Osteoblast (primary cell): ENCODE data around the gene DRC7. TPM values are rescaled to one million over a fixed set of nuclear protein-coding genes. Genes with fewer than 3 reads are reported as not detected.

Source experiments
- DNase-seq: peaks from one replicate; pipeline ENCODE4 v3.0.0; 2011; ENCODE audit warnings: low spot score, mixed read lengths; ENCODE audit not compliant: insufficient read length; ENCODE audit errors: missing footprints
- H2AFZ ChIP-seq: 2 replicates; pipeline ENCODE4 v1.6.0; 2011; ENCODE audit warnings: mild to moderate bottlenecking, low read length
- H3K27ac ChIP-seq: 2 replicates; pipeline ENCODE4 v1.5.1; 2011; ENCODE audit warnings: mild to moderate bottlenecking, low read depth, low read length, moderate library complexity
- H3K27me3 ChIP-seq: 2 replicates; pipeline ENCODE4 v1.6.0; 2012; ENCODE audit warnings: mild to moderate bottlenecking, control low read depth, inconsistent platforms, low read length, moderate library complexity; ENCODE audit not compliant: insufficient read depth
- H3K36me3 ChIP-seq: 2 replicates; pipeline ENCODE4 v1.5.1; 2011; ENCODE audit warnings: mild to moderate bottlenecking, low read length, control low read depth, moderate library complexity; ENCODE audit not compliant: insufficient read depth
- H3K4me1 ChIP-seq: 2 replicates; pipeline ENCODE4 v1.5.1; 2011; ENCODE audit warnings: mild to moderate bottlenecking, low read length, control low read depth, moderate library complexity; ENCODE audit not compliant: insufficient read depth
- H3K4me2 ChIP-seq: 2 replicates; pipeline ENCODE4 v1.6.0; 2011; ENCODE audit warnings: mild to moderate bottlenecking, low read length; ENCODE audit not compliant: insufficient read depth
- H3K4me3 ChIP-seq: fragments of 200-600 bp; sonication (generic); 3 replicates; pipeline ENCODE4 v1.5.1; 2012; ENCODE audit warnings: mild to moderate bottlenecking, low read length, inconsistent platforms; ENCODE audit not compliant: insufficient read depth
- H3K79me2 ChIP-seq: 2 replicates; pipeline ENCODE4 v1.6.0; 2012; ENCODE audit warnings: mild to moderate bottlenecking, low read length, control low read depth, inconsistent platforms; ENCODE audit not compliant: insufficient read depth
- H3K9me3 ChIP-seq: 2 replicates; pipeline ENCODE4 v1.5.1; 2011; ENCODE audit warnings: low read depth, low read length, control low read depth
- H4K20me1 ChIP-seq: 2 replicates; pipeline ENCODE4 v1.6.0; 2012; ENCODE audit warnings: mild to moderate bottlenecking, low read length, control low read depth; ENCODE audit not compliant: insufficient read depth
- CTCF ChIP-seq: IDR thresholded peaks from 2 replicates; pipeline ENCODE4 v1.5.1; 2011; ENCODE audit warnings: mild to moderate bottlenecking, low read depth, low read length, moderate library complexity; ENCODE audit errors: extremely low read depth
- total RNA-seq: library from RNA; depleted of rRNA; stranded (reverse); fragments of >200 nt; gene quantifications from 2 replicates; pipeline ENCODE4 v1.2.3, GENCODE V29; 2012

The DRC7 gene
- total RNA-seq, 1 donor, result not detected

GRCh38 chr16:57663917-57664661 is 30.5 kb upstream of the DRC7 start:
- Histone ChIP-seq H3K79me2 (no peaks in the 10 kb centered on the region), H4K20me1 (no peaks in the 10 kb centered on the region), H3K27ac (no peak overlapping the region), H3K27me3 (no peaks in the 10 kb centered on the region), H3K9me3 (no peaks in the 10 kb centered on the region), H3K4me3 (no peak overlapping the region), H2AFZ (no peak overlapping the region), H3K36me3 (no peaks in the 10 kb centered on the region), H3K4me2 (no peak overlapping the region), H3K4me1 (no peaks in the 10 kb centered on the region)
- peak; percentile 14 for TF ChIP-seq CTCF
- DNase-seq, result peak; percentile 72

GRCh38 chr16:57664662-57665025 is 30.0 kb upstream of the DRC7 start:
- H3K27ac ChIP-seq, result no peak overlapping the region
- no peaks in the 10 kb centered on the region for H4K20me1 ChIP-seq
- H3K4me1 ChIP-seq, result no peaks in the 10 kb centered on the region
- no peak overlapping the region for H3K4me2 ChIP-seq
- no peaks in the 10 kb centered on the region for H3K27me3 ChIP-seq
- H3K79me2 ChIP-seq, result no peaks in the 10 kb centered on the region
- no peak overlapping the region for H3K4me3 ChIP-seq
- peak; percentile 67 for DNase-seq
- H3K36me3 ChIP-seq, result no peaks in the 10 kb centered on the region
- no peak overlapping the region for H2AFZ ChIP-seq
- TF ChIP-seq CTCF, result no peak
- no peaks in the 10 kb centered on the region for H3K9me3 ChIP-seq

DNA sequence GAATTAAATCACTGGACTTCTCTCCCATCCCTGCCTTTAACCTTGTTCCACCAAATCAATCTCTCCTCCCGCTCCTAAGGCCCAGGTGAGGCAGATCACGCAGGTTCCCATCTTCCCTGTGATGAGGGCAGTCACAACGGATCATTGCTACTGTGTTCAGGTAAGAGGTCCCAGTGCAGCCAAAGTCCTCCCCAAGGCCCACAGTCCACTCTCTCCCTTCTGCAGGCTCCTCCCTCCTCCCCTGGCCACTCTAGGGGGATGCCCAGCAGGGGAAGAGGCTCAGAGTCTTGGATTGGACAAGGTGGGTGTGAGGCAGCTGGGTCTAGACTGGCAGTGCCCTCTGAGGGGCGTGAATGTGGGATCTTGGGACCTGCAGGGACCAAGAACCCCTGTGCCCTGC is 29.1 kb upstream of the DRC7 start:
- H3K4me3 ChIP-seq, result no peak overlapping the region
- H3K27me3 ChIP-seq, result peaks cover 7% of the 10 kb centered on the region
- DNase-seq, result peak; percentile 32
- H3K9me3 ChIP-seq, result no peaks in the 10 kb centered on the region
- no peaks in the 10 kb centered on the region for H3K36me3 ChIP-seq
- no peaks in the 10 kb centered on the region for H3K4me1 ChIP-seq
- no peak overlapping the region for H2AFZ ChIP-seq
- no peak for TF ChIP-seq CTCF
- no peak overlapping the region for H3K4me2 ChIP-seq
- H4K20me1 ChIP-seq, result no peaks in the 10 kb centered on the region
- no peak overlapping the region for H3K27ac ChIP-seq
- H3K79me2 ChIP-seq, result no peaks in the 10 kb centered on the region

- peaks cover 8% of the 10 kb centered on the region for H3K27me3 ChIP-seq
- no peak overlapping the region for H3K4me3 ChIP-seq
- no peaks in the 10 kb centered on the region for H3K4me1 ChIP-seq
- peak; percentile 46 for DNase-seq
- H3K36me3 ChIP-seq, result no peaks in the 10 kb centered on the region
- no peaks in the 10 kb centered on the region for H3K79me2 ChIP-seq
- no peak for TF ChIP-seq CTCF
- no peaks in the 10 kb centered on the region for H4K20me1 ChIP-seq
- H2AFZ ChIP-seq, result no peak overlapping the region
- H3K4me2 ChIP-seq, result no peak overlapping the region
- H3K9me3 ChIP-seq, result no peaks in the 10 kb centered on the region
- no peak overlapping the region for H3K27ac ChIP-seq
These were observed 28.1 kb upstream of the DRC7 start for GRCh38 chr16:57666353-57667047.
